SW 1271 (cell line): ENCODE results near the gene NVL.

Source experiments
- DNase-seq, 2 experiments: peaks; one replicate each; lab custom pipeline; 2025; lab: John Stamatoyannopoulos, UW

Gene NVL

DNA sequence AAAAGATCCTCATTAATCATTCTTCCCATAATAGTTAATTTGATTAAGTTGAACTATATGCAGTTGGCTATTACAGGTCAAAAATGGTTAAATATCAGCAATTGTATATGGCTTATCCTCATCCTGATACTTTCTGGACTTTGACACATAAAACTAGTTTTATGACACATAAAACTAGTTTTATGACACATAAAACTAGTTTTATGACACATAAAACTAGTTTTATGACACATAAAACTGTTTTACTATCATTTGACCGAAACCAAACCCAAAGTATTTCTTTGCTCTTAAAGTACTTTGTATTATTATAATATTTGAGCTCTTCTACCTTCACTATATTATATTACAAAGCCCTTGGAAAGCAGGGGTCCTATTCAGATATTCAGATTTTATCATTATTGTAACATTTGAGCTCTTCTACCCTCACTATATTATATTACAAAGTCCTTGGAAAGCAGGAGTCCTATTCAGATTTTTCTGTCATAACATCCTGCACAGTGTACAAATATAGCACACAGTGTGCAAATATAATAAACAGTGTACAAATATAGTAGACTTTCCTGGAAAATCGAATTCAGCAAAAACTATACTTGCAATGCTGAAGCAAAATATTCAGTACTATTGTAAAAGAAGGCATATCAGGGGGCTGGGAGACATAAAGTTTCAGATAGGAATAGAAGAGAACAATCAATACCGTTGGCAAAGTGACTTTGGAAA lies 53.0 kb downstream of the NVL start:
- no peak for DNase-seq

- no peak for DNase-seq
Measured at GRCh38 chr1:224274970-224275626, 54.9 kb downstream of the NVL start.

- peak in 1 of 2 experiments; percentile 8 for DNase-seq
Measured at GRCh38 chr1:224273641-224274040, 56.3 kb downstream of the NVL start.

DNA sequence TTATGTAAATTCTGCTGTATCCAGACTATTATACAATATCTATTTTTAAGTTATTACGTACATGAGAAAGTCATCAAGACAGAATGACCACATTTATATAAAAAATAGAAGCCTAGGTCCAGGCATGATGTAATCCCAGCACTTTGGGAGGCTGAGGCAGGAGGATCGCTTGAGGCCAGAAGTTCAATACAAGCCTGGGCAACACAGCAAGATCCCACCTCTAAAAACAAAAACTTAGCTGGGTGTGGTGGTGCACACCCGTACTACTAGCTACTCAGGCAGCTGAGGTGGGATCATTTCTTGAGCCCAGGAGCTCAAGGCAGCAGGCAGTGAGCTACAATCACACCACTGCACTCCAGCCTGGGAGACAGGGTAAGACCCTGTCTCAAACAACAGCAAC lies 58.9 kb downstream of the NVL start:
- no peak for DNase-seq

- no peak for DNase-seq
Measured at GRCh38 chr1:224267925-224268324, 62.0 kb downstream of the NVL start.

DNA sequence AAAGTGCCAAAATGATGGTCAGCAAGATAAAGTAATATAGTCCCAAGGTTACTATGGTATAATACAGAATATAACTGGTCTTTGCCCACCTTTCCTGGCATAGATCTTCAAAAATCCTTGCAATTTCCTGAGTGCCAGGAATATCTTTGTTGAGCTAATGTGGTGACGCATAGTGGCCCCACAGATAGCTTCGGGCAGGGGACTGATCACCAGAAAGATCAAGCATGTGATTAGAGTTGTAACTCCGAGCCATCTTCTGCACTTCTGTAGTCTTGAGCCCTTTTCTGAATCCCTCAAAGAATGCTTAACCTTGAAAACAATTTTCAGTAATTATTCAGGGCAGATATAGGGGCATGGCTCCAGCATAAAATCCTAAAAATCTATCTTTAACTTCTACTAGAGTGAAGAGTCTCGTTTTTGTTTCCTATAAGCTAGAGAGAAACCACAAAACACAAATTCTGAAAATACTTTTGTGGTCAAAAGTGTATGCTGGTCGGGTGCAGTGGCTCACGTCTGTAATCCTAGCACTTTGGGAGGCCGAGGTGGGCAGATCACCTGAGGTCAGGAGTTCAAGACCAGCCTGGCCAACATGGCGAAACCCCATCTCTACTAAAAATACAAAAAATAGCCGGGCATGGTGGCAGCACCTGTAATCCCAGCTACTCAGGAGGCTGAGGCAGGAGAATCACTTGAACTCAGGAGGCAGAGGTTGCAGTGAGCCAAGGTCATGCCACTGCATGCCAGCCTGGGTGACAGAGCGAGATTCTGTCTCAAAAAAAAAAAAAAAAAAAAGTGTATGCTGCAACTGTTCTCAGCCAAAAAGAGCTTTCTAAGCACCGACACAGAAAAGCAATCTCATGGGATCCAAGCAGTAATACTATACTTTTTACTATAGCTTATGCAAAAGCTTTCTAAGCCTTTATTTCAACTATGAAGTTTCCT lies 62.8 kb downstream of the NVL start:
- DNase-seq = peak in 1 of 2 experiments; percentile 22

- no peak for DNase-seq
Measured at GRCh38 chr1:224266105-224266914, 63.7 kb downstream of the NVL start.

GRCh38 chr1:224264321-224264720 lies 65.7 kb downstream of the NVL start:
- DNase-seq = no peak

DNA sequence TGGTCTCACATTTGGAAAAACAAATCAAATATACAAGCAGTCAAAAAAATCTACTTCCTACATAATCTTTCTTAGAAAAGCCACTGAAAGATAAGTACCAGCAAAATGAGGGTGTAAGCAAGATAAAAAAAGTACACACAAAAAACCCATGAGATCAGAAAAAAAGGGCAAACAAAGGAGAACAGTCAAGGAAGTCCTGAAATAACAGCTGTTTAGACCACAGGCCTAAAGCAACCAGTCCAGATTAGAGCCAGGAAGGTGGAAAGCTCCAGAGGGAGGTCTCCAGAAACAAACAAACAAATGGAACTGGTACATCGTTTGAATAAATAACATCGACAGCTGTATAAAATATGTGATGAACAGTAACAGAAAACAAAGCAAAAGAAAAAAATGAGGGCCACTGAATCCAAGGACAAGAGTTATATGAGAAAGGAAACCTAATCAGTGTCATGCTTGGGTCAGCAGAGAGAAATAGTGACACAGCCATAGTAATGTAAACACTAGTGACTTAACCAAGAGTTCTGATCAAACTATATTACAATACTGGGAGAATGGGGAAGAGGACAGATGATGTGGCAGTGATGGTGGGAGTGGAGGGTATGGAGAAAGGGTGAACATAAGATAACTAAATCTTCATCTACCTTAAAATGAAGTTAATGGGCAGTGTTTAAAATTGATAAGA lies 67.5 kb downstream of the NVL start:
- no peak for DNase-seq

GRCh38 chr1:224259986-224260385 lies 70.0 kb downstream of the NVL start:
- DNase-seq = no peak

DNA sequence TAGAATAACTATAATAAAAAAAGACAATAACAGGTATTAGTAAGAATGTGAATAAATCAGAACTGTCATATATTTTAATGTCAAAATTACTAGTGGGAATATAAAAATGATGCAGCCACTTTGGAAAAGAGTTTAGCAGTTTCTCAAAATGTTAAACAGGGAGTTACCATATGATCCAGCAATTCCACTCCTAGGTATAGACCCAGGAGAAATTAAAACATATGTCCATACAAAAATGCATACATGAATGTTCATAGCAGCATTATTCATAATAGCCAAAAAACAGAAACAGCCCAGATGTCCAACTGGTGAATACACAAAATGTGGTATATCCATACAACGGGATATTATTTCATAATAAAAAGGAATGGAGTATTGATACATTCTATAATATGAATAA lies 71.6 kb downstream of the NVL start:
- no peak for DNase-seq

DNA sequence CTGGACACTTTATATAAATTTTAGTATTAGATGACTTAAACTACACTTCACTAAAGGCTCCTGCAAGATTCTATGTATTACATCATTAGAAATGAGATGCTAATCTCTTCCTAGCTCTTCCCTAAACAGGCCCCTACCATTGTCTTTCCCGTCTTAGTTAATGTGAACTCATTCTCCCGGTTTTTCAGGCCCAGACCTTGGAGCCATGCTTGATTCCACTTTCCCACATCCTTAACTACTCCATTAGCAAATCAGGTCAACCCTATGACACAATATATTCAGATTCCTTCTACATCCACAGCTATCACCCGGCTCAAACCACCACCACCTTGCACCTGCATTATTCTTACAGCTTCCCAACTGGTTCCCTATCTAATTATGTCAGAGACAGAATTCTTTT lies 73.3 kb downstream of the NVL start:
- no peak for DNase-seq

DNA sequence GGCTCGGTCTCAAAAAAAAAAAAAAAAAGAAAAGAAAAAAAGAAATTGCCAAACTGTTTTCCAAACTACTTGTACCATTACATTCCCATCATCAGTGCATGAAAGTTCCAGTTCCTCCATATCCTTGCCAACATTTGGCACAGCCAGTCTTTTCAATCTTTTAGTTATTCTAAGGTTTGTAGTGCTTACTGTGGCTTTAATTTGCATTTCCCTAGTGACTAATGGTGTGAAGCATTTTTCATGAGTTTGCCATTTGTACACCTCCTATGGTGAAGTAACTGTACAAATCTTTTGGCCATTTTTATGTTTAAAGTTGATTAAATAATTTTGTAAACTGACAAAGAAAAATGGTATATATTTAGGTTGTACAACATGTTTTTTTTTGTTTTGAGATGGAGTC lies 76.3 kb downstream of the NVL start:
- DNase-seq = no peak

DNA sequence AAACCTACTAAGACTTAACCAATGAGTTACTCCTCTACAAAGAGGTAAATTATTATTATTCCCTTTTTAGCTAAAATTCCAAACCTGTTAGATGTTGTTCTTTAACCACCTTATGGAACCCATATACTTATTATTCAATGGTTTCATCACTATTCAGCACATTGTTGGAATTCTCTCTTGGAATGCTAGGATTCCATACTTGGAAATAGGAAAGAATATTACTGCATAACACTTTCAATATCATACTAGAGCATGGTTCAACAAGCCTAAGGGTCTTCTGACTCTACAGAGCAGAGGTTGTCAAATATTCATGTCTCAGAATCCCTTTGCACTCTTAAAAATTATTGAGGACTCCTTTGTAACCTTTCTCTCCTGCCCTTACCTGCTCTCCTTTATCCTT lies 77.5 kb downstream of the NVL start:
- no peak for DNase-seq

GRCh38 chr1:224251741-224252146 lies 78.2 kb downstream of the NVL start:
- DNase-seq = no peak

- no peak for DNase-seq
Measured at GRCh38 chr1:224245188-224245587, 84.8 kb downstream of the NVL start.

DNA sequence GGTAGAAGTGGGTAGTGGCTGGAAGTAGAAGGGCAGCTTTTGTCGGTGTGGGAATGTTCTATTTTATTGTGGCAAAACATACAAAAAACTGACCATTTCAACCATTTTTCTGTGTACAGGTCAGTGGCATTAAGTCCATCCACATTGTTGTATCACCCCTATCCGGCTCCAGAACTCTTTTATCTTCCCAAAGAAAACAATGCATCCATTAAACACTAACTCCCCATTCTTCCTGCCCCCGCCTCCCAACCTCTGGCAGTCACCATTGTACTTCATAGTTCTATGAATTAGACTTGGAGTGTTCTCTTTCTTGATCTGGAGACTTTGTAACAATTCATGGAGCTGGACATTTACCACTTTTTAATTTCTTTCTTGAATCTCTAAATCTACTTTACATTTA lies 91.2 kb downstream of the NVL start:
- DNase-seq = no peak

DNA sequence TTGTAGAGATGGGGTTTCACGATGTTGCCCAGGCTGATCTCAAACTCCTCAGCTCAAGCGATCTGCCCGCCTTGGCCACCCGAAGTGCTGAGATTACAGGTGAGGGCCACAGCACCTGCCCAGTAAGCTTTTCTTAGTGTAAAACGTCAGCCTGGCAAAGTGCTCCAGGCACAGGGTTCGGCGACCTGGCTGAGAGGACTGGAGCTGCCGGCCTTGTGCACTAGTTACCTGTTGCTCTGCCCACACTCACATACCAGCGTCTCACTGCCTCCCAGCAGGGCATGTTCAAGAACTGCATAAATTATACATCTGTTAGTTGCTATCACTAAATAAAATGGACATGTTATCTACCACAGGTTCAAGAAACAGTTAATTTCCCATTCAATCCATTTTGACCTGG lies 91.8 kb downstream of the NVL start:
- no peak for DNase-seq

- no peak for DNase-seq
Measured at GRCh38 chr1:224237119-224237881, 92.7 kb downstream of the NVL start.

- no peak for DNase-seq
Measured at GRCh38 chr1:224235813-224236493, 94.0 kb downstream of the NVL start.
